HEK293T (cell line): ENCODE results near the gene OAS2.

Experiments
- ARNT ChIP-seq: fragments of 450-650 bp; IDR thresholded peaks from 2 replicates; pipeline ENCODE4 v1.6.1; 2017; ENCODE audit warnings: mild to moderate bottlenecking
- FOXA1 ChIP-seq: fragments of 450-650 bp; IDR thresholded peaks from 2 replicates; pipeline ENCODE4 v1.6.1; 2016; ENCODE audit warnings: mild to moderate bottlenecking
- FOXK2 ChIP-seq: fragments of 450-650 bp; IDR thresholded peaks from 2 replicates; pipeline ENCODE4 v1.6.1; 2016; ENCODE audit warnings: mild to moderate bottlenecking
- FOXM1 ChIP-seq: fragments of 450-650 bp; IDR thresholded peaks from 2 replicates; pipeline ENCODE4 v1.6.1; 2017; ENCODE audit warnings: mild to moderate bottlenecking, borderline replicate concordance
- SP1 ChIP-seq: fragments of 450-650 bp; IDR thresholded peaks from 2 replicates; pipeline ENCODE4 v1.6.1; 2017
- TF ChIP-seq, protein P1 (sequence below): fragments of 450-650 bp; IDR thresholded peaks from 2 replicates; pipeline ENCODE4 v1.6.1; 2016

DNA sequence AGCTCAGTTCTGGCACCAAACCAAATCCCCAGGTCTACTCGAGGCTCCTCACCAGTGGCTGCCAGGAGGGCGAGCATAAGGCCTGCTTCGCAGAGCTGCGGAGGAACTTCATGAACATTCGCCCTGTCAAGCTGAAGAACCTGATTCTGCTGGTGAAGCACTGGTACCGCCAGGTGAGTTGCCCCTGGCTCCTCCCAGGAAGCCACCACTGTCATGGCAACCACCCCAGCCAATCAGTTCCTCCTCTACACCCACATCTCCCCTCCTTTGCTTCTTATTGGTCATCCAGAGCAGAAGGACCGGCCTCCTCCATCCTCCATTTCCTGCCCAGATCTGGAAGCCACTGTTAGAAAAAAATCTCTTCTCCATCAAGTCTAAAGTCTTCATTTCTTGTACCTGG, 17.2 kb upstream of the OAS2 start:
- TF ChIP-seq, protein P1, sequence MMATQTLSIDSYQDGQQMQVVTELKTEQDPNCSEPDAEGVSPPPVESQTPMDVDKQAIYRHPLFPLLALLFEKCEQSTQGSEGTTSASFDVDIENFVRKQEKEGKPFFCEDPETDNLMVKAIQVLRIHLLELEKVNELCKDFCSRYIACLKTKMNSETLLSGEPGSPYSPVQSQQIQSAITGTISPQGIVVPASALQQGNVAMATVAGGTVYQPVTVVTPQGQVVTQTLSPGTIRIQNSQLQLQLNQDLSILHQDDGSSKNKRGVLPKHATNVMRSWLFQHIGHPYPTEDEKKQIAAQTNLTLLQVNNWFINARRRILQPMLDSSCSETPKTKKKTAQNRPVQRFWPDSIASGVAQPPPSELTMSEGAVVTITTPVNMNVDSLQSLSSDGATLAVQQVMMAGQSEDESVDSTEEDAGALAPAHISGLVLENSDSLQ, result no peak
- no peak for TF ChIP-seq SP1
- TF ChIP-seq FOXM1, result no peak
- no peak for TF ChIP-seq ARNT
- no peak for TF ChIP-seq FOXK2
- no peak for TF ChIP-seq FOXA1
